ENCODE measurements around the gene TRIM9. TPM values are rescaled to one million over a fixed set of nuclear protein-coding genes. Genes with fewer than 3 reads are reported as not detected.
A peak's percentile ranks its signal among the peaks of the same experiment; 100 is the strongest.

TRIM9 gene
- total RNA-seq, 1 experiment from 2014 or later: 3.1 TPM

DNA sequence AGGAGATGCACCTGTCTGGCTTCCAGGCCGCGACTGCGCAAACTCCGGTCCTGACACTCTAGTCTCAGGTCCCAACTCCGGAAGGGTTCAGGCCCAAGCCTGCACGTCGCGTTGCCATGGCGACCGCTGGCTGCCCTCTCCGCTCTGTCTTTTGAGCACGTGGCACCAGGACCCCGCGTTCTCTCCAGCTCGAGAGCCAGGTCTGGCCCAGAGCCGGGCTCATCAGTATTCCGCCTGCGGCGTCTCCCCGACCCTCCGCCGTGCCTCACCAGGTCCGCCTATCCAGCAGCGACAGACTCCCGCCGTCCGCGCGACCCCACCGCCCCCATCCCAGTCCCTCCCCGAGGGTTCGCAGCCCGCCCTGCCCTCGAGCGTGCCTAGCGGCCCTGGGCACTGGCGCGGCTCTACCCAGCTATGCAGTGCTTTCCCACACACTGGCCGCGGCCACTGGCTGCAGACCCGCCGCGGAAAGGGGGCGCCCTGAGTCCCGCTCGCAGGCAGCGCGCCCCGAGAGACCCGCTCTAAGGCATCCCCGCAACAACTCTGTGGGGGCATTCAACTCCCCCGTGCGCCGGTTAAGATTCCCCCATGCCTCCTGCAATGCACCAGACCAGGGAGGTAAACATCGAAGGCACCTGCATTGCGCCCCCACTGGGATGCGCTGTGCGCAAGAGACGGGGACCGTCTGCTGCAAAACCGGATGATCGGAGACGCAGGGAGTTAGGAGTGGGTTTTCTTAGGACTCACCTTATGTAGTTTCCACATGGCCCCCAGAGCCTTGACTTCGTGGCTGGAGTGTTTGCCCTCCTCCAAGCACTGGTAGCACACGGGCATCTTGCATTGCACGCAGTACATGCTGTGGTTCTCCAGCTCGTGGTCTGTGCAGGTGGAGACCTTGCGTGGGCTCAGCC lies 1.3 kb downstream of the TRIM9 start:
- peak; percentile 65 for DNase-seq (ENCODE audit: low read depth)

DNA sequence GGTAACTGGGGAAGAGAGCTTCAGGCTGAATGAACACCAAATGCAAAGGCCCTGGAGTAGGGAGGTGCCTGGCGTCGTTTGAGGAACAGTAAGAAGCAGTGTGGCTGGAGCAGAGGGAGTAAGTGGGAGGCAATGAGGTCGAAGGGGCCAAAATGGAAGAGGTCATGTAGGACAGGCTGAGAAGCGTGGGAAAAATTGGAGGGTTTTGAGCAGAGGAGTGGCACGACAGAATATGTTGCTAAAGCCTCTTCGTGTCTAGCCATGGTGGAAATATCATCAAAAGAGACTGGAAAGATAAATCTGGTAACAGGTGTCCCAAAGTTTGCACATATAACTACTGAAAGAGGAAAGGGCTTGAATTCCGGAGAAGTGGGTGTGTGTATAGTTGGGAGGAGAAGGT lies 1.9 kb downstream of the TRIM9 start:
- DNase-seq (ENCODE audit: low read depth): no peak

DNA sequence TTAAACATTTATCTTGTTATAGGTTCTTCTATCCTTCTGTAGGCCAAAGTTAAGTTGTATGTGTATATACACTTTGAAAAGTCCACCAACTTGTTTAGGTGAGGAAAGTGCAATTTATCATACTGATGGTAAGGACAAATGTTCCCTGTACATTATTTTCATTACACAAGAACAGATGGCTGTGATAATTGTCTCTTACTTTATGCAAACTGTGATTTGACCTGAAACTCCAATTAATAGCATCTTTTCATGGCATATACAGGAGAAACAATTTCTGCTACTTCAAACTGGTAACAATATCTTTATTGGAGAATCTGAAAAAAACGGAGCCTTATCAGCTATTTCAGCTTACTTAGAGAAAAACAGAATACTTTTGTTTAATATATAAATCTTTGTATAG lies 5.6 kb downstream of the TRIM9 start:
- no peak for DNase-seq (ENCODE audit: low read depth)

DNA sequence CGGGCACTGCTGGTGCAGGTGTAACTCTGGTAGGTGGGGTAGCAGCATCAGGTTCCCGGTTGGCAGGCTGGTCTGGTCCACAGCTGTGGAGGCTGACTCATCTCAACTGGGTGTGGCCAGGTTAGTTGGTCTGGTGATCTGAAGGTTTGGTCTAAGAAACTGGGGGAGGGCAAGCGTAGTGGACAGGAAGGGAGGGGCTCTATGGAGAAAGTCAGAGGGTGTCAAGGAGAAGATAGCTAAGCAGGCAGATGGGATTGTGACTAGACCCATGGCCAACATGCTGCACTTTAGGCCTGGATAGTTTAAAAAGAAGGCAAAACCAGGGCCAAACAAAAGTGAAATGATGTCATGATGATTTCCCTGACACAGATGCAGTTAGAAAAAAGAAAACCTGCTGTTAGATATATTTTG lies 7.9 kb downstream of the TRIM9 start:
- peak; percentile 64 for DNase-seq (ENCODE audit: low read depth)

DNA sequence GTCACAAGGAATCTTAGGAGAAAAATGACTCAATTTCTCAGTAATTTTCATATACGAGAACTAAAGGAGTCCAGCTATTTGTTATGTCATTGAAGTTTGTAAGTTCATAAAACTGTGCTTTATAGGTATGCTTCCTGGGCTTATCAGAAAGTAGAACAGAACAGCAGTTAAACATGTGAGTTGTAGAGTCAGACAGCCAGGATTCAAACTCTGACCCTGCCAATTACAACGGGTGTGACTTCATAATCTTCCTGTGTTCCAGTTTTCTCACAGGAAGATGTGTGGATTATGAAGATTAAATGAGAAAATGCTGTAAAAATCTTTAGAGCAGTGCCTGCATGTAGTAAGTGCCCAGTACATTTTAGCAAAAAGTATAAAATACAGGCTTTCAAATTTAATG lies 8.9 kb downstream of the TRIM9 start:
- no peak for DNase-seq (ENCODE audit: low read depth)

DNA sequence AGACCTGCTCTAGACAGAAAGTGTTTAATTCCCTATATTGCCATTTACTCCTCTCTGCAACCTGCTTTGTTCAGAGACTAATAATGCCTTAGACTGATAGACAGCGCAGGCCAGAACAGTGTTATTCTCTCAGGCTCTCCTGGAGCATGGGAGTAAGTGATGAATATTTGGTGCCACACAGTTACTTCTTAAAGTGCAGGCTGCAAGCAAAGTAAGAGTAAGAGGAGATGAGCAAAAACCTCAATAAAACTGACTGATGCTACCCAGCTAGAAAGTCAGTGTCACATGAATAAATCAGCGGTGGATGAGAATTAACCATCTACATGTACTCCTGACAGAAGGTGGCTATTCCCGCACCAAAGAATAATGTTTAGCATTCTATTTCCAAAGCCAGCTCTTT lies 9.9 kb downstream of the TRIM9 start:
- DNase-seq (ENCODE audit: low read depth): no peak

DNA sequence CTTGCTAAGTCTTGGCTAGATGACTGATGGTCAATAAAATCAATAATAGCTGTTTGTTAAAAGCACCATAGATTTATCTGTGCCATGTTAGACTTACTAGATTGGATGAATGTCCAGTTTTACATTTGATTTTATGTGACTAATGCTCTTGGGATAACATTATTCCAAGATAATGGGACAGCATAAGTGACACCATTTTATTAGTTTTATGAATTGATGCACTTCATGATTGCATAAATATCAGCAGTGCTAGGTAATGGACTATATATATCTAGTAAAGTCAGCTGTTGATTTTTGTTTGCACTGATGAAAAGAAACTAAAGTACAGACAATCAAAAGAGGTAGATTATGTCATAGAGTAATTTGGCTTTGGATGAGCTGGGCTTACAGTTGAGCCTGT lies 10.4 kb downstream of the TRIM9 start:
- no peak for DNase-seq (ENCODE audit: low read depth)

DNA sequence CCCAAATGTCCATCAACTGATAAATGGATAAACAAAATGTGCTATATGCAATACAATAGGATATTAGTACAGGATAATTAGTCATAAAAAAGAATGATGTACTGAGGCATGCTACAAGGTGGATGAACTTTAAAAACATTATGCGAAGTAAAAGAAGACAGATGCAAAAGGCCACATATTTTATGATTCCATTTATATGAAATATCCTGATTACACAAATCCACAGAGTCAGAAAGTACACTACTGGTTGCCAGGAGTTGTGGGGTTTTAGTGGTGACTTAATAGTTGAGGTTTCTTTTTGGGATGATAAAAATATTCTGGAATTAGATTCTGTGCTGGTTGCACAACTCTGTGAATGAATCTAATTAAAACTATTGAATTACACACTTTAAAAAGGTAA lies 12.6 kb downstream of the TRIM9 start:
- DNase-seq (ENCODE audit: low read depth): no peak

DNA sequence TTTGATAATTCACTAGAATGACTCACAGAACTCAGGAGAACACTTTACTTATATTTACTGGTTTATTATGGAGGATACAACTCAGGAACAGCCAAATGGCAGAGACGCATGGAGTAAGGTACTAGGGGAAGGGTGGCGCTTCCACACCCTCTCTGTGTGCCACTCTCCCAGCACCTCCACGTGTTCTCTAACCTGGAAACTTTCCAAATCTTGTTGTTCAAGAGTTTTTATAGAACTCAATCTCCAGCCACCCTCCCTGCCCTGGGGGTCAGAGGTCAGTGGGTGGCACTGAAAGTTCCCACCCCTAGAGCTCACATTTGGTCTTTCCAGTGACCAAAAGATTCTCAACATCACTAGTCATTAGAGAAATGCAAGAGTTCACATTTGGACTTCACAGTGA lies 13.2 kb downstream of the TRIM9 start:
- DNase-seq (ENCODE audit: low read depth): no peak

DNA sequence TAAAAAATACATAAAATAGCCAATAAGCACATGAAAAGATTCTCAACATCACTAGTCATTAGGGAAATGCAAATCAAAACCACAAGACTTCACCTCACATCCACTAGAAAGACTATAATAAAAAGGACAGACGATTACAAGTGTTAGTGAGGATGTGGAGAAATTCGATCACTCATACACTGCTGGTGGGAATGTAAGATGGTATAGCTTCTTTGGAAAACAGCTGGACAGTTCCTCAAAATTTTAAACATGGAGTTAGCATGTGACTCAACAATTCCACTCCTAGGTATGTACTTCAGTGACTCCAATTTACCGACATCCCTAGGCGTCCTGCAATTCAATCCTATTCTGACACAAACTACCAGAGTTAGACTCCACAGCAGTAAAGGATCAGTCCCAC lies 13.7 kb downstream of the TRIM9 start:
- DNase-seq (ENCODE audit: low read depth): no peak

DNA sequence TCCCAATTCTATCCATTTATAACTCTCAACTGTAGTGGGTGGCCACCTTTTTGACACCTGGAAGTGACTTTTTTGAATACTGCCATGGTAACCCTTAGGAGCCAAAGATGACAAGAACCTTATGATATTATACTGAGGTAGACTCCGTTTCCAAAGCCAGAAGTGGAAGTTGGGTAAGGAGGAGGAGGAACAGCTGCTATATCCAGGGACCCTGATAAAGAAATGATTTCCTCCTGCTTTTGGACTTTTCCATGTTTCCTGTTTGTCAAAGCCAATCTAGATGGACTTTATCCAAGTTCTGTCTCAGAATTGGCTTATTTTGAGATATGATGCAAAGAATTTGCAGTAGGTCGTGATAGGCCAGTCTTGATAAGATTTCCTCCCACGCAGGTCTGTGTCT lies 14.3 kb downstream of the TRIM9 start:
- DNase-seq (ENCODE audit: low read depth): no peak

DNA sequence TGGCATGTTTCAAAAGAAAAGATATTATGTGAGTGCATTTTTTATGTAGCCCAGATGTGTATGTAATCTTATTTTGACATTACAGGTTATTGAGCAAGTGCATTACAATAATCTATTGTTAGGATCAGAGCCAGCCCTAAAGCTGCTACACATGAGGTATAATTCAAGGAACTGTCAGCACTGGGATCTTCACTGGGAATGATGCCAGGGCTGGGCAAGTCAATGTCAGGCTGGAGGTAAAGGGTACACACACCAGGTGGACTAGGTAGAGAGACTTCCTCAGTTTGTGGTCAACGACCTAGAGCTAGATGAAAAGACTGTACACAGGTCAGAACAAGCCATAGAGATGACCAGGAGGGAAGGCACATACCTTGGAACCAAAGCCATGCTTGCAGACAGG lies 15.4 kb downstream of the TRIM9 start:
- no peak for DNase-seq (ENCODE audit: low read depth)

DNA sequence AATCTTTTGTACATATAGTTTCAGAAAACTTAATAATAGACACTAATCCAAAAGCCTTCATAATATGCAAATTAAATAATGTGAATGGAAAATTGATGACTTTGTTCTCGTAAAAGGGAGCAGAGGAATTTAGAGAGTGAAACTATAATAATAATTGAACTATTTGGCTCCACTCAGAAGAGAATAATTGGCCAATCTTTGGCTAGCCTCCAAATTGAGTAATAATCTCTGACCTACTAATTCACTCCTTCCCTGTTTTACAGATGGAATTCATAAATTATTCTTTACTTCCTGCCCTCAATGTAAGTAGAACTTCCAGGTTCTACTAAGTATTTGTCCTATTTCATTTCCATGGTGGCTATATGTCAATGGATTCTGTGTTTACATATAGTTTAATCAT lies 15.8 kb downstream of the TRIM9 start:
- DNase-seq (ENCODE audit: low read depth): no peak

DNA sequence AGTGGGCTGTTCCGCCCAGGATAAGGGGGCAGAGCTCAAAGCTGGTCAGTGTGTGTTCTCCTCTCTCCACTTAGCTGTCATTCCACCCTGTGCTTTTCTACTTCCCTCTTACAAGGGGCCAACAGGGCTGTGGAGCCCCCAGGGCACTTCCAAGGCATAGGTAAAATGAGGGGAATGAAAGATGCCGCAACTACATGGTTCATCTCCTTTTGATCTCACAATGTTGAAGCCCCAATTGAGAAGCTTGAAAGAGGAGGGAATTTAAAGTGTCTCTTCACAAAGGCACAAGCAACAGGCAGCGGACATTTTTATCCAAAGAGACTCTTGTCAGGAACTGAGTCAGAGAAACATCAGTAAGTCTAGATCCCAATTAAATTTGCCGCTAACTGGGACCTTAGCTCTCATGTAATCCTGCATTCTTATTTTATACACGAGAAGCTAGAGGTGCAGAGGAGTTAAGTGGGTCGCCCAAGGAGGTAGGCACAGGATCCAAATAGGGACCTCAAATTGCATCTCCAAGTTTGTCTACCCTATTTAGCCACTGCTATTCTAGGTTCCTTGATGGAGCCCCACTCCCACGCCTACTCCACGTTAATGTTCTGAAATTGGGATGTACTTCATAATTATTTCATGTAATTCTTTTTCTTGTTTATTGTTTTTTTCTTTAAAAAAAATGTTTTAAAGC lies 20.1 kb downstream of the TRIM9 start:
- no peak for DNase-seq (ENCODE audit: low read depth)

DNA sequence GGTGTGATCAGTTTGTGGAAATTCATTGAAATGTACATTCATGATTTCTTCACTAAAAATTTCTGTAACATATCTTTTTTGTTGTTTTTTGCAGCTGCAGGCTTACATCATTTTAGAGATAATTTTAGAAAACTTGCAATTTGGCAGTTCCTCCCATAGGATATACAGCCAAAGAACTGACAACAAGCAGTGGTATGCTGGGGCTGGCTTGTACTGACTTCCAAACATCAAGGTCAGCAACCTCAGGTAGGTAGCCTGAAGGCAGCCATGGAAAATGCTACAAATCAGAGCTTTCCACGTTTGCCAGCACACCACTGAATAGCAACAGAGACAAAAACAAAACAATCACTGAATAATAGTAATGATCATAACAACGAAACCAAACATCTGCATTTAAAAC lies 21.2 kb downstream of the TRIM9 start:
- DNase-seq (ENCODE audit: low read depth): no peak

DNA sequence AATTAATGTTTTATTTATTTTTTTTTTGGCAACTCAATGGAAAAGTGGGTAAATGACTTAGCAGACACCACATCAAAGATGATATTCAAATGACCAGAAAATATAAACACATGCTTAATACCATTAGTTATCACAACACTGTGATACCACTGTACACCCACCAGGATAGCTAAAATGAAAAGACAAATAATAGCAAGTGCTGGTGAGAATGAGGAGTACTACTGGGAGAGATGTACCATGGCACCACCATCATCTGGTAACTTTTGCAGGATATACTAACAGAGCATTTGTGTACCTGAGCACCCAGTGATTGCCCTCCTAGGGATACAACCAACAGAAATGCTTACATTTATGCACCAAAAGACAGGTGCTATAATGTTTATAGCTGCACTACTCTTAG lies 21.9 kb downstream of the TRIM9 start:
- DNase-seq (ENCODE audit: low read depth): no peak

DNA sequence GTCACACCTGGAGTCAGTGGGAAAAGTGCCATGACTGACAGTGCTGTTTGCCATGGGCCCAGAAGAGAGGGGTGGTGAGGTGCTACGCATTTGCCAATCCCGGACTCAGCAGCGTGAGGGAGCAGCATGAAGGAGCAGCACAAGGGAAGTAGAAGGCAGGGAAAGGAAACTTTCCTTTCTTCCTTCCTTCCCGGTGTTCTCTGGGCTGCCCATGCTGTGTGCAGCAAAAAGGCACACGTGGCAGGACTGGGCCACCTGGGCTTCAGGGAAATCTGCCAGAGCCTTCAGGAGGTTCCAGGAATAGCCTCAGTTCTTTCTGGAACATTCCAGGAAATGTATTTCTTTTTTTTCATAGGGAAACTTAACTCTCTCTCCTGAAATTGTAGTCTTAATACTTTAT lies 23.0 kb downstream of the TRIM9 start:
- no peak for DNase-seq (ENCODE audit: low read depth)

DNA sequence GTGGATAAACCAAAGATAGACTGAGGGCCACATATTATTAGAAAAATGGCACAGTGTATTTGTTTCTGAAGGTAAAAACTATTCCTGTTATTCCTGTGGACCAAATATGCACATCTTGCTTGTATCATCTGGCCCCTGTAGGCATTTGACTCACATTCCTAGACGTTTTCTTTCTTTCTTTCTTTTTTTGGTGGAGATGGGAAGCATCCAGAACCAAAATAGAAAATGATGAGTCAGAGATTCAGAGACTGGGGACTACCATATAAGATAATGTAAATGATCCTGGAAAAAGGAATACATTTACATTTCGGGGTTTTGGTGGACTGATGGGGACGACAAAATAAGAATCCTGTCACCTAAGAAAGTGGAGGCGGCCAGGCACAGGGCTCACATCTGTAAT lies 24.2 kb downstream of the TRIM9 start:
- no peak for DNase-seq (ENCODE audit: low read depth)

DNA sequence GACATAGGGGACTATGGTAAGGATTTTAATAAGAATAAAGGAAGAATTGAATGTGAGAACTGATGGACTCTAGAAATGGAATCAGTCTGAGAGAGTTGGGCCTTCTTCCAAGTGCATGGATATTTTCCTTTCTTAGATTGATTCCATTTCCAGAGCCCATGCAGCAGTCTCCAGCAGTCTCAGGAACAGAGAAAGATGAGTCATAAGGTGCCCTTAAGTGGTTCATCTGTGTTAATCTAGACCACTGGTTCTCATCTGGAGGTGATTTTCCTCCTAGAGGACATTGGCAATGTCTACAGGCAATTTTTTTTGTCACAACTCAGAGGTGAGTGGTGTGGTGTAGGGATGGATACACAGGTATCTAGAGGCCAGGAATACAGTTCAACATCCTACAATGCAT lies 25.9 kb downstream of the TRIM9 start:
- DNase-seq (ENCODE audit: low read depth): no peak

DNA sequence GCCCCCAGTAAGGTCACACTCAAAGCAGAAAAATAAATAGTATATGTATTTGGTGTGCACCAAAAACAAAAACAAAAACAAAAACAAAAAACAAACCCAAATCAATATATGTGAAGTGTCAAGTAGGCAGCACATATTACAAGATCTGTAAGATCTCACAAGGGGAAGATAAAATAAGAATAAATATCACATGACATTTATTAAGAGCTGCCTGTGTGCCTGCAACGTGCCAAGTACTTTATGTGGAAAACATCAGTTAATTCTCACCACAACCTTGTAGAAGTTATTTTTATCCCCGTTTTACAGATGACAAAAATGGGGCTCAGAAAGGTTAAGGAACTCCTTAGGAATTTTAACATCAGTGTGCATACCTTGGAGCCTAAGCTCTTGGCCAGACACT lies 26.6 kb downstream of the TRIM9 start:
- DNase-seq (ENCODE audit: low read depth): no peak

DNA sequence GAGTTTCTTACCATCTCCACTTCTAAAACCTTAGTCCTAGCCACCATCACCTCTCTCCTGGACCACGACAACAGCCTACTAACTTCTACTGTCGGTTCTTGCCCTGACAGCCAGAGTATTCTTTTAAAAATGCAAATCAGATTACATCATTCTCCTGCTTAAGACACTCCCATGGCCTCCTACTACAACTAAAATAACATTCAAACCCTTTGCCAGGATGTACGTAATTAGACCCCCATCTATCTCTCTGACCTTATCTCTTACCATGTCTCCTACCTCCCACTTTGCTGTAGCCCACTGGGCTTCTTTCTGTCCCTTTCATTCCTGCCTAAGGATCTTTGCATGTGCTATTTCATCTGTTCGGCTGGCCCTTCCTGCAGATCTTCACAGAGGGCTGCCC lies 27.6 kb downstream of the TRIM9 start:
- no peak for DNase-seq (ENCODE audit: low read depth)

DNA sequence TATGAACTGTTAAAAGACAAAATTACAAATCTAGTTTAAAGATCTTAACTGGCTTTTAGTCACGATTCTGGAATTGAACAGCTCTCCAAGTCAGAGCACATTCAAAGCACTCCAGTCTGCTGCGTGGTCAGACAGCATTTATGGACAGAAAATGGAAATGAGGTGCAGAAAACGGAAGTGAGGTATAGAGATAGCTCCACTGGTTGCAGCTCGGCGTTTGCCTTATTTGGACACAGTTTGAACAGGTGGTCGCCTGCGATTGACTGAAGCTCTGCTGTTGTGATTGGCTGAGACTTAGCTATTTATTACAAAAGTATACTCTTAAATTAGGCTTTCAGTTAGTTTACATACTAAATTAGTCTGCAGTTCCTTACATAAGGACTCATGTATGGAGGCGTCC lies 28.3 kb downstream of the TRIM9 start:
- DNase-seq (ENCODE audit: low read depth): no peak

DNA sequence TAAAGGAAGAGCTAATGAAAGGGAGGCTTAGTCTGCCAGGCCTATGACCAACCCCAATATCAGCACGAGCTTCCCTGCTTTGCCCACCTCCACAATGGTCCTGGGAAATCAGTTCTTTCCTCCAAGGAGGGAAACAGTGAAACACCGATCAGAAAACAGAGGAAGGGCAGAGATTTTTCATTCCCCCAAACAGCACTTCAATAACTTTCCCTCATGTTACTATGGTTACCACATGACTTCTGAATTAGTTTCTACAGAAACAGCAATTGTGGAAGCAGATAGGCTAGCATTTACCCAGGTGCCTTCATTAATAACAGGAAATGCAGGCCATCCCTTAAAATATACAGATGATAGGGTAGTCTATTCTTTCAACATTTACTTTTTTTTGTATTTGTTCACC lies 35.9 kb downstream of the TRIM9 start:
- no peak for DNase-seq (ENCODE audit: low read depth)

DNA sequence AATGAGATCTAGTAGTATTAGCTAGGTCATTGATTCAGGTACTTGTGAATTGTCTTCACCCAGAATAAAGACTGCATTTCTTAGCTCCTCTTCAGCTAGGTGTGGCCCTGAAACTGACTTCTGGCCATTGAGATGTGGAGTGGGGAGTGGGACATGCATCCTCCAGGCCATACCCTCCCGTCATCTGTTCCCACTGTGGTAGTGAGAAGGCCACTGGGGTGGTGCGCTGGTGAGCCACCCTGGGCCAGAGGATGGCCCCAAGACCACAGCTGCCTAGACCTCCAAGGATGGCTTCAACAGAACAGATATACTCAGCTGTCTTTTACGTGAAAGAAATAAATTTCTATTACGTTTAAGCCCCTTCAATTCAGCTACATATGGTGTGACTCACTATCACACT lies 36.5 kb downstream of the TRIM9 start:
- DNase-seq (ENCODE audit: low read depth): no peak

Measured in Daoy (cell line).